Stimulated activated CD8-positive, alpha-beta memory T cell treated with anti-CD3 and anti-CD28 coated beads, Interleukin-12 subunit alpha, Interleukin-12 subunit beta, amount 100 ng/mL, for 24 hours (primary cell): ENCODE data around the gene TOM1.

Source experiments
- DNase-seq: peaks from one replicate; pipeline ENCODE4 v3.0.0-alpha.2; 2020; ENCODE audit errors: extremely low read depth

Gene TOM1

GRCh38 chr22:35299673-35300499, at the start of gene TOM1:
TOM1 (plus strand) TSS chr22:35299894; CDS start chr22:35299929, 35 bp downstream.
- peak; percentile 94 for DNase-seq

DNA sequence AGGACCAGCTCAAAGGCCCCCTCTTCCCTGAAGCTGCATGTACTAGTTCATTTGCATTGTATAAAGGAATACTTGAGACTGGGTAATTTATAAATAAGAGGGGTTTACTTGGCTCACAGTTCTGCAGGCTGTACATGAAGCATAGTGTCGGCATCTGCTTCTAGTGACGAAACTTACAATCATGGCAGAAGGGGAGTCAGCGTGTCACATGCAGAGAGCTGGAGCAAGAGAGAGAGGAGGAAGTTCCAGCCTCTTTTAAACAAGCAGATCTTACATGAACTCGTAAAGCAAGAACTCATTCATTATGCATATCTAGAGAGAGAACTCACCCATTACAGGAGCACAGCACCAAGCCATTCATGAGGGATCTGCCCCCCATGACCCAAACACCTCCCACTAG, 49.5 kb upstream of the TOM1 start:
- no peak for DNase-seq

- DNase-seq = no peak
These were observed 45.7 kb upstream of the TOM1 start for GRCh38 chr22:35253946-35254345.

DNA sequence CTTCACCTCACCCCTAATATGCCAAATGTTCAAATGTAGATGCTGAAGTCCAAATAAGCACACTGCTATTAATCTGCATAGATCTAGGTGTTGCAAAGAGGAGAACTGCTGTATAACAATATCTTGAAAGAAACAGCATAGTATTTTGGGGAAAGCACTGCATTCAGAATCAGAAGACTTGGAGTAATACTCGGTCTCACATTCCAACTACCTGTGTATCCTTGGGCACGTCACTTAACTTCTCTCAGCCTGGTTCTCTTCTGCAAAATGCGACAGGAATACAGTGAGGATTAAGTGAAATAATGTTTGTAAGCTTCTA, 42.7 kb upstream of the TOM1 start:
- DNase-seq = no peak

DNA sequence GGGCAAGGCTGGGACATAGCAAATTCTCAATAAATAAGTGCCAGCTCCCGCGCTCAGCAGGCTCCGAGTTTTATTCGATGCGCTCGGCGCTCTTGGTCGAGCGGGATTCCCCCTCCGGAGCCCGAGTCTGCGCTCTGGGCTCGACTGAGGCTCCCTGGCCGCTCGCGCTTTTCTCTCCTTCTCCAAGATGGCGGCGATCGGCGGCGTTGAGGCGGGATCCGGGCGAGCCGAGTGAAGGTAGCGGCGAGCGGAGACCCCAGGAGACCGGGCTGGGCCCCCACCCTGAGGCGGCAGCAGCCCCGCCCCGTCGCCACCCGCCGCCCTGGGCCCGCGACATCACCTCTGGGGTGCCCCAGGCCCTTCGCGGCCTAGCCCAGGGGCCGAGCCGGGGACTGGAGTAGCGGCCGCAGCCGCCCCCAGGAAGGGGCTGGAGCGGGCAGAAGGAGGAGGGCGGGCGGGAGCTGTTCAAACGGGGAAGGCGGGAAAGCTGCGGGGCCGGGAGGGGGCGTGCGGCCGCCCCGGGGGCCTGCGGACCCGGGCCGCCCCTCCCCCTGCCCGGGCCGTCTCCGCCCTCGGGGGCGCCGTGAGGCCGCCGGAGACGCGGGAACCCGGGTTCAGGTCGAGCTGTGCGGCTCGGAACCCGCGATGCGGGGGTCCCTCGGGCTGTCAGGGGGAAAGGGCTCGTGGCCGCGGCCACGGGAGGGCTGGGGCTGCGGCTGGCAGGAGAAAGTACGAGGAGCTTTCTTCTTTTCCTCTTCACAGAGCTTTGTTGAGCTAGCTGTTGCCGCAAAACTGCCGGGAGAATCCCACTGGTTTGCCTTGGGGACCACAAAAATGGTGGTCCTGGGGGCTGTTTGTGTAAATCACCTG, 42.1 kb upstream of the TOM1 start, which contains the start of gene HMGXB4:
Gene HMGXB4 (plus strand): TSS at position 173 of the 870 bp plus-strand sequence. CDS start 4,898 bp downstream, outside the sequence.
- DNase-seq = peak; percentile 68

- no peak for DNase-seq
These were observed 41.3 kb upstream of the TOM1 start for GRCh38 chr22:35258191-35258988.

DNA sequence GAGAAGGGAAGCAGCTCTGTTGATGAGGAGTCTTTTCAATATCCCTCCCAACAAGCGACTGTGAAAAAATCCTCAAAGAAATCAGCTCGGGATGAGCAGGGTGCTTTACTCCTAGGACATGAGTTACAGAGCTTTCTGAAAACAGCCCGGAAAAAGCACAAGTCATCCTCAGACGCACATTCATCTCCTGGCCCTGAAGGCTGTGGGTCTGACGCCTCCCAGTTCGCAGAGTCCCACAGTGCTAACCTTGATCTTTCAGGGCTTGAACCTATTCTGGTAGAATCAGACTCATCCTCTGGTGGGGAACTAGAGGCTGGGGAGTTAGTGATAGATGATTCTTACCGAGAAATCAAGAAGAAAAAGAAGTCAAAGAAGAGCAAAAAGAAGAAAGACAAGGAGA, 34.7 kb upstream of the TOM1 start:
- DNase-seq = no peak

DNA sequence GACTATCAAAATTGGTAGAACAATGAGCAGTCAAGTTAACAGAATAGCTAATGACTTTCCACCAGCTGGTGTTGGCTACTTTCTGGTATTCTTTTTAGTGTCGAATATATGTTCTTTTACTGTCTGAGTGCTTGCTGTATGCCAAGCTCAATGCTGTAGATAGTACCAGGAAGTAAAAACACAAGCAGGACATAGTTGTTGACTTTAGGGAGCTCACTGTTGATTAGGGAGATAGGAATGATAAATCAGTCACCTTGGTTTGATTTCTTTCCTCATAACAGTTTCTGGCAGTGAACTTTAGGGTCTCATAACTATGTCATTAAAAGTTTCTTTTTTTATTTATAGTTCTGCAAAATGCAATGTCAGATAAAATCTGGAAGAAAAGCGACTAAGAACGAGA, 33.4 kb upstream of the TOM1 start:
- DNase-seq = no peak

DNA sequence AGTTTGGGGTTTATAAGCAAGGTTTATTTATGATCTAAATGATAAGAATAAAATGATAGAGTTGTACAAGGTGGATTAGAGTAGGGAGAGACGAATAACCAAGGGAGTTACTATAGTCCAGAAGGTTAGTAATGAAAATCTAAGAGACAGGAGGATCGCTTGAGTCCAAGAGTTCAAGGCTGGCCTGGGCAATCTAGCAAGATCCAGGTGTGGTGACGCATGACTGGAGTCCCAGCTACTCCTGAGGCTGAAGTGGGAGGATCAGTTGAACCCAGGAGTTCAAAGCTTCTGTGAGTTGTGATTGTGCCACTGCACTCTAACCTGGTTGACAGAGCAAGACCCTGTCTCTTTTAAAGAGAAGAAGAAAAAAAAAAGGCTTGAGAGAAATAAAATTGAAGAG, 30.1 kb upstream of the TOM1 start:
- no peak for DNase-seq

- DNase-seq = no peak
These were observed 25.4 kb upstream of the TOM1 start for GRCh38 chr22:35274154-35274871.

DNA sequence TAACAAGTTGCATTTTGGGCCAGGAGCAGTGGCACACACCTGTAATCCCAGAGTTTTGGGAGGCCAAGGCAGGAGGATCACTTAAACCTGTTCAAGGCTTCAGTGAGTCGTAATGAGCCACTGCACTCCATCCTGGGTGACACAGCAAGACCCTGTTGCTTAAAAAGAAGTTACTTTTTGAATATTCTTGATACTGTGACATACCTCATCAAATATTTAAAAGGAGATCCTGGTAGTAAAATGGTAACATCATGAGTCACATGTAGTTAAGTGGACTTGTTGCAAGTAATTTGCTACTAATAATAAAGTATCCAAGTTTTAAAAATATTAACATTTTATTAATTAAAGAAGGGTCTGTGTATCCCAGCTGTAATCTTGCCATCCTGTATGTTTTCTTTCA, 24.1 kb upstream of the TOM1 start:
- DNase-seq = no peak

- DNase-seq = no peak
These were observed 23.7 kb upstream of the TOM1 start for GRCh38 chr22:35276019-35276418.

- DNase-seq = no peak
These were observed 11.6 kb upstream of the TOM1 start for GRCh38 chr22:35288116-35288515.

DNA sequence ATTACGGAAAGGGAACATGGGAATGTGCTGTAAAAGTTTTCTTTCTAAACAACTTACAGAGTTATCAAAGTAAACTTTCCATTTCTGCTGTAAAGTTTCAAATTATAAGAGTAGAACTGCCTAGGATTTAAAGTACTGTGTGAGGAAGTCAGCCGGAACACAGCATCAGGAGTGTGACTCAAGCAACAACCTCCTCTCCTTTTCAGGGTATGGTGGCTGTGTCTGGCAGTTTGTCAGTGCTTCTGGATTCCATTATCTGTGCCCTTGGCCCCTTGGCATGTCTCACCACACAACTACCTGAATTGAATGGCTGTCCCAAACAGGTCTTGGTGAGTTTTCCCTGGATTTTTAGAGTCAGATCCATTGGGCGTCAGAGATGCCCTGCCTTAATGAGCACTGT, 6.9 kb upstream of the TOM1 start:
- no peak for DNase-seq

DNA sequence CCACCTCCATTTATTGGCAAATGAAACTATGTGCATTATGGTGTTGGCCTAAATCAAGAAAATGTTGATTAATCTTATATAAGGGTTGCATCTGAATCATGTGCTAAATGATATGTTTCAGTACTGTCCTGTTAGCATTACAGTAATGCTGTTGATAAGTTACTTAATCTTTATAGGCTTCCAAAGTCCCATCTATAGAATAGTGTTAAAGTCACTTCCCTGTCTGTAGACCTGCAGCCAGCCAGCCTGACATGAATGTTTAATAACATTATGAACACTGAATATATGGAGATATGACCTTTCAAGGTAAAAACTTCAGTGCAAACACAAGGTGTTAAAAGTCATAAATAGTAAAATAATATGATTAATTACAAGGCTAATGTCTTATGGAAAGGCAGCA, 3.6 kb upstream of the TOM1 start:
- no peak for DNase-seq

DNA sequence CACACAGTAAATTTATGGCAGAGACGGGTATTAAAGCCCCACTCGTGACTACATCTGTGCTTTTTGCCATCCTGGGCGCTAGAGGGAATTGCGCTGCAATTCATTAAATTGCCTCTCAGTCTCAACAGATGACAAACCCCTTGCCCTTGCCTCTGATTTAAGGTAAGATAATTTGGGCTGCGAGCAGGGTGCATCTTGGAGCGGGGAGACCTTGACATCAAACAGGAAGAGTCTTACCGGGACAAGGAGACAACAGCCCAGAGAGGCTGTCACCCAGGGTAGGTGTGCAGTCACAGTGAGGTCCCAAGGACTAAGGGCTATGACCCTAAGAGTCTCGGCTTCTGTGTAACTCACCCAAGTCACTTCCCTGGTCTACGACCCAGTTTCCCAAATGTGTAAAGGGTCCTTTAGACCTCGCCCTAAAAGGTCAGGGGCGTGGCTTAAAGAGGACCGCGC, 449 bp upstream of the TOM1 start:
- no peak for DNase-seq

- no peak for DNase-seq
These were observed 1.7 kb downstream of the TOM1 start for GRCh38 chr22:35301372-35301874.

GRCh38 chr22:35303029-35303624, 3.4 kb downstream of the TOM1 start:
- DNase-seq = no peak

DNA sequence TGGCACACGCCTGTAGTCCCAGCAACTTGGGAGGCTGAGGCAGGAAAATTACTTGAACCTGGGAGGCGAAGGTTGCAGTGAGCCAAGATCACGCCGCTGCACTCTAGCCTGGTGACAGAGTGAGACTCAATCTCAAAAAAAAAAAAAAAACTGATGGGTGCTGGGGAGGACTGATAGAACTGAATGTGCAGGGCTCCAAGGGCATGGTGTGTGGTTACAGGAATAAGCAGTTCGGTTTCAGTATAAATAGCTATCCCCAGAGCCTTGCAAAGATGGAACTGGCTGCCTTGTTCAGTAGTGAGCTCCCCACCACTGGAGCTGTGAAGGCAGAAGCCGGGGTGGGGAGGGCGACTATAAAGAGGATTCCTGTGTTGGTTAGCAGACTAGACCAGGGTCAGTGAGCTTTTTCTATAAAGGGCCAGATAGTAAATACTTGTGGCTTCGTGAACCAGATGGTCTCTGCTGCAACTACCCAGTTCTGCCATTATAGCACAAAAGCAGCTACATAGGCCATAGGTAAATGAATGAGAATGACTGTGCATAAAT, 5.9 kb downstream of the TOM1 start:
- DNase-seq = no peak

GRCh38 chr22:35306350-35306967, 6.8 kb downstream of the TOM1 start:
- DNase-seq = no peak
